HL-60 (cell line): ENCODE measurements around the gene ZFYVE19.

Experiments
- DNase-seq, 2 experiments: peaks; one replicate each; pipeline ENCODE4 v3.0.0-alpha.2; 2010 to 2020; ENCODE audit warnings: low read depth in 1 of 2, low spot score in 1 of 2
- H3K27ac ChIP-seq: fragments of 250-450 bp; sonication (Bioruptor Pico); replicated peaks from 2 replicates; pipeline ENCODE4 v1.5.1; 2020; ENCODE audit warnings: mild to moderate bottlenecking, moderate library complexity
- H3K27me3 ChIP-seq: fragments of 250-450 bp; sonication (Bioruptor Pico); 2 replicates; pipeline ENCODE4 v1.5.1; 2021; ENCODE audit warnings: mild to moderate bottlenecking, moderate library complexity; ENCODE audit not compliant: insufficient read depth, poor library complexity, severe bottlenecking
- H3K4me3 ChIP-seq: replicated peaks from 2 replicates; pipeline ENCODE4 v1.5.1; 2011; ENCODE audit warnings: mild to moderate bottlenecking, control low read depth, low read length; ENCODE audit not compliant: insufficient read depth
- GABPA ChIP-seq: IDR thresholded peaks from 2 replicates; pipeline ENCODE4 v1.6.1; 2012; ENCODE audit warnings: low read depth
- POLR2AphosphoS5 ChIP-seq: IDR thresholded peaks from 2 replicates; pipeline ENCODE4 v1.6.1; 2012; ENCODE audit warnings: low read depth
- SPI1 ChIP-seq: IDR thresholded peaks from 2 replicates; pipeline ENCODE4 v1.6.1; 2012; ENCODE audit warnings: low read depth, mild to moderate bottlenecking, borderline replicate concordance
- TF ChIP-seq, protein P1 (sequence below): IDR thresholded peaks from one replicate; pipeline ENCODE4 v1.5.1; 2011; ENCODE audit warnings: low read length, control low read depth, inconsistent platforms; ENCODE audit not compliant: insufficient read depth
- TF ChIP-seq, protein P2 (sequence below): IDR thresholded peaks from 2 replicates; pipeline ENCODE4 v1.6.1; 2012; ENCODE audit warnings: low read depth; ENCODE audit not compliant: insufficient replicate concordance

ZFYVE19 gene

GRCh38 chr15:40845511-40846284, 38.8 kb downstream of the ZFYVE19 start:
- H3K4me3 ChIP-seq: peak overlapping the region; percentile 45
- H3K27ac ChIP-seq: no peak overlapping the region
- TF ChIP-seq POLR2AphosphoS5 (no peak), SPI1 (no peak), GABPA (no peak)
- TF ChIP-seq, protein P1, sequence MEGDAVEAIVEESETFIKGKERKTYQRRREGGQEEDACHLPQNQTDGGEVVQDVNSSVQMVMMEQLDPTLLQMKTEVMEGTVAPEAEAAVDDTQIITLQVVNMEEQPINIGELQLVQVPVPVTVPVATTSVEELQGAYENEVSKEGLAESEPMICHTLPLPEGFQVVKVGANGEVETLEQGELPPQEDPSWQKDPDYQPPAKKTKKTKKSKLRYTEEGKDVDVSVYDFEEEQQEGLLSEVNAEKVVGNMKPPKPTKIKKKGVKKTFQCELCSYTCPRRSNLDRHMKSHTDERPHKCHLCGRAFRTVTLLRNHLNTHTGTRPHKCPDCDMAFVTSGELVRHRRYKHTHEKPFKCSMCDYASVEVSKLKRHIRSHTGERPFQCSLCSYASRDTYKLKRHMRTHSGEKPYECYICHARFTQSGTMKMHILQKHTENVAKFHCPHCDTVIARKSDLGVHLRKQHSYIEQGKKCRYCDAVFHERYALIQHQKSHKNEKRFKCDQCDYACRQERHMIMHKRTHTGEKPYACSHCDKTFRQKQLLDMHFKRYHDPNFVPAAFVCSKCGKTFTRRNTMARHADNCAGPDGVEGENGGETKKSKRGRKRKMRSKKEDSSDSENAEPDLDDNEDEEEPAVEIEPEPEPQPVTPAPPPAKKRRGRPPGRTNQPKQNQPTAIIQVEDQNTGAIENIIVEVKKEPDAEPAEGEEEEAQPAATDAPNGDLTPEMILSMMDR: no peak
- TF ChIP-seq, protein P2, sequence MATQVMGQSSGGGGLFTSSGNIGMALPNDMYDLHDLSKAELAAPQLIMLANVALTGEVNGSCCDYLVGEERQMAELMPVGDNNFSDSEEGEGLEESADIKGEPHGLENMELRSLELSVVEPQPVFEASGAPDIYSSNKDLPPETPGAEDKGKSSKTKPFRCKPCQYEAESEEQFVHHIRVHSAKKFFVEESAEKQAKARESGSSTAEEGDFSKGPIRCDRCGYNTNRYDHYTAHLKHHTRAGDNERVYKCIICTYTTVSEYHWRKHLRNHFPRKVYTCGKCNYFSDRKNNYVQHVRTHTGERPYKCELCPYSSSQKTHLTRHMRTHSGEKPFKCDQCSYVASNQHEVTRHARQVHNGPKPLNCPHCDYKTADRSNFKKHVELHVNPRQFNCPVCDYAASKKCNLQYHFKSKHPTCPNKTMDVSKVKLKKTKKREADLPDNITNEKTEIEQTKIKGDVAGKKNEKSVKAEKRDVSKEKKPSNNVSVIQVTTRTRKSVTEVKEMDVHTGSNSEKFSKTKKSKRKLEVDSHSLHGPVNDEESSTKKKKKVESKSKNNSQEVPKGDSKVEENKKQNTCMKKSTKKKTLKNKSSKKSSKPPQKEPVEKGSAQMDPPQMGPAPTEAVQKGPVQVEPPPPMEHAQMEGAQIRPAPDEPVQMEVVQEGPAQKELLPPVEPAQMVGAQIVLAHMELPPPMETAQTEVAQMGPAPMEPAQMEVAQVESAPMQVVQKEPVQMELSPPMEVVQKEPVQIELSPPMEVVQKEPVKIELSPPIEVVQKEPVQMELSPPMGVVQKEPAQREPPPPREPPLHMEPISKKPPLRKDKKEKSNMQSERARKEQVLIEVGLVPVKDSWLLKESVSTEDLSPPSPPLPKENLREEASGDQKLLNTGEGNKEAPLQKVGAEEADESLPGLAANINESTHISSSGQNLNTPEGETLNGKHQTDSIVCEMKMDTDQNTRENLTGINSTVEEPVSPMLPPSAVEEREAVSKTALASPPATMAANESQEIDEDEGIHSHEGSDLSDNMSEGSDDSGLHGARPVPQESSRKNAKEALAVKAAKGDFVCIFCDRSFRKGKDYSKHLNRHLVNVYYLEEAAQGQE: no peak
- DNase-seq: no peak
- H3K27me3 ChIP-seq: peaks cover 4% of the 10 kb centered on the region

DNA sequence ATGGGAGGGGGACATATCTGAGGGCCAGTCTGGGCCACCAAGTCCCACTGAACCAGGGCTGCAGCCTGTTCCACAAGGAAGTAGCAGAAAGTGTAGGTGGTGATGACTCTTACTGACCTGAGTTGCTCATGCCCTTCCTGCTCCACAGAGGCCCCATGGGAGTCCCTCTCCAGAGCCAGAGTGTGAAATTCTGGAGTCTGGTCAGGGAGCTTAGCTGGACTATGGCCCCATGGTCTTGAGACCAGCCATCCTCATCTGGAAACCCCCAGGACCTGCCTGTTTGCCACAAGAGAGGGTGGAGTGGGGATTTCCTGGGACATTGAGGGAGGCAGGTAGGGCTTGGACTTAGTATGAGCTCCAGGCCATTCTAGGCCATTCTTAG, 39.9 kb downstream of the ZFYVE19 start:
- TF ChIP-seq POLR2AphosphoS5: no peak
- TF ChIP-seq, protein P1: no peak
- no peak for TF ChIP-seq GABPA
- TF ChIP-seq, protein P2: no peak
- no peak for TF ChIP-seq SPI1
- Histone ChIP-seq H3K27ac (peak overlapping the region; percentile 54), H3K27me3 (peaks cover 4% of the 10 kb centered on the region), H3K4me3 (no peak overlapping the region)
- DNase-seq: no peak

- Histone ChIP-seq H3K4me3 (peak overlapping the region; percentile 11), H3K27ac (peak overlapping the region; percentile 54), H3K27me3 (peaks cover 4% of the 10 kb centered on the region)
- DNase-seq: peak; percentile 96 to 97
- no peak for TF ChIP-seq GABPA
- TF ChIP-seq, protein P2: no peak
- peak; percentile 99 for TF ChIP-seq SPI1
- TF ChIP-seq, protein P1: no peak
- peak; percentile 56; the same call in 1 of the 2 replicates for TF ChIP-seq POLR2AphosphoS5
Observed at GRCh38 chr15:40847223-40847961, 40.5 kb downstream of the ZFYVE19 start.
